ENCODE data around the gene KRTAP10-5.

- TF ChIP-seq POLR2A (IDR thresholded peaks at IDR 0.05; ENCODE audit: low read depth, low read length) (no peak), POLR2AphosphoS5 (IDR thresholded peaks at IDR 0.05; ENCODE audit: low read depth, low read length) (no peak), TAF1 (IDR thresholded peaks at IDR 0.05; ENCODE audit: borderline replicate concordance, low read depth, low read length) (no peak)
Observed at GRCh38 chr21:44544566-44544965, 35.8 kb downstream of the KRTAP10-5 start.

All from GM12892 (cell line).